Measurements from ENCODE around the gene STC2.
"Not testable (repeated sequence)": the region's sequence is repeated elsewhere in the genome, so short reads cannot be mapped to it uniquely, and the experiment has no call there.

The STC2 gene, protein sequence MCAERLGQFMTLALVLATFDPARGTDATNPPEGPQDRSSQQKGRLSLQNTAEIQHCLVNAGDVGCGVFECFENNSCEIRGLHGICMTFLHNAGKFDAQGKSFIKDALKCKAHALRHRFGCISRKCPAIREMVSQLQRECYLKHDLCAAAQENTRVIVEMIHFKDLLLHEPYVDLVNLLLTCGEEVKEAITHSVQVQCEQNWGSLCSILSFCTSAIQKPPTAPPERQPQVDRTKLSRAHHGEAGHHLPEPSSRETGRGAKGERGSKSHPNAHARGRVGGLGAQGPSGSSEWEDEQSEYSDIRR

DNA sequence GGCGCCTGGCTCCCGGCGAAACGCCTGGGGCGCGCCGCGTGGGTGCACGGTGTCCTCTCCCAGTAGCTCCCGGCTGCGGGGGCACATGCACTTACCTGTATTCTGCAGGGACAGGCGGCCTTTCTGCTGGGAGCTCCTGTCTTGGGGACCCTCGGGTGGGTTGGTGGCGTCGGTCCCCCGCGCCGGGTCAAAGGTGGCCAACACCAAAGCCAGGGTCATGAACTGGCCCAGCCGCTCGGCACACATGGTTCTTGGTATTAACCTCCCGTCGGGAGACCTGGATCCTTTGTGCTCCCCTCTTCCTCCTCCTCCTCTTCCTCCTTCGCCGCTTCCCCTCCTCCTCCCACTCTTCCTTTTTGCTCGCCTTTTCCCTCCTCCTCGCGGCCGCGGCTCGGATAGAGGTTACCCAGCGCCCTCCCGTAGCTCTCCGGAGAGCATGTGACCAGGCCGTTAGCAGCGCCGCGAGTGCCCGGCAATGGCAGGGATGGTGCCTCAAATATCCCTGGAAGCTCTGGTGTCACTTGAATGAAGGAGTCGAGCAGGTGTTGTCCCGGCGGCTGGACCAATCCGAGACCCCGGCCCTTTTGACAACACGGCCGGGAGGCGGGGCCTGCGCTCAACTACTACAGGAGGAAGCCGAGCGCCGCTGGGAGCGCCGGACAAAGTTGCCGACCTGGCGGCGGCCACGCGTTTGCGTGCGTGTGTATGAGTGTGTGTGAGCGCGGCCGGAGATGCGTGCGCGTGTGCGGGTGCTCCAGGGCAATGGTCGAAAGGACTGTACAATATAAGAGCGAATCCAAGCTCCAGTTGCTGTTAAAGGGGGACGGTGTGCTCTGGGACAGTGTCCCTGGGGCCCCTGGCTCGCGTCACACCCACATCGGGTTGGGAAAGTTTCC, at the start of gene STC2:
Gene STC2, minus strand, starts transcription at position 467 of the 896 bp plus-strand sequence. Its CDS starts 221 bp downstream, at position 246.
- DNase-seq (ENCODE audit: low spot score), result no peak

DNA sequence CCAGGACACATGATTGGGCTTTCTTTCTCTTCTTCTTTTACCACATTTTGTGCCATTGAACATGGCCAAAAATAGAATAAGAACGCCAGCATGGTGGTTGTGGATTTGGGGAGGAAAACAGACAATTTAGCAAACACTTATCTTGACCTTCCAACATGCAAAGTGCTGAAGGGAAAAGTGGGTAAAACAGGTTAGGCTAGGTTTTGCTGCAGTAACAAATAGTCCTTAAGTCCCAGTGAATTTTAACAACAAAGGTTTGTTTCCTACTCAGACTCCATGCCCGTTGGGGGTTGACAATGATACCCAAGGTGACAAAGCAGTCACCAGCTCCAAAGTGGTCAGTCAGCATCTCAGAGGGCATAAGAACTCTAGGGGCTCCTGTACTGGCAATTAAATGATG, 43.2 kb upstream of the STC2 start:
- DNase-seq (ENCODE audit: low spot score), result no peak

DNA sequence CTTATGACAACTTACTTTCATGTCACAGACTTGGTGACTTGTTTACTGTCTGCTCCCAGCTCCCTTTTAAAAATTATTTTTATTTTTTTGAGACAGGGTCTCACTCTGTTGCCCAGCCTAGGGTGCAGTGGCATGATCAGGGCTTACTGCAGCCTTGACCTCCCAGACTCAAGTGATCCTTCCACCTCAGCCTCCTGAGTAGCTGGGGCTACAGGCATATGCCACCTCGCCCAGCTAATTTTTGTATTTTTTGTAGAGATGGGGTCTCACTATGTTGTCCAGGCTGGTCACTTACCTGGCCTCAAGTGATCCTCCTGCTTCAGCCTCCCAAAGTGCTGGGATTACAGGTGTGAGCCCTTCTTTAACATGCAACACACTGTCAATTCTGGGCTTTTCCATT, 35.2 kb upstream of the STC2 start:
- not testable (repeated sequence) for DNase-seq (ENCODE audit: low spot score)

DNA sequence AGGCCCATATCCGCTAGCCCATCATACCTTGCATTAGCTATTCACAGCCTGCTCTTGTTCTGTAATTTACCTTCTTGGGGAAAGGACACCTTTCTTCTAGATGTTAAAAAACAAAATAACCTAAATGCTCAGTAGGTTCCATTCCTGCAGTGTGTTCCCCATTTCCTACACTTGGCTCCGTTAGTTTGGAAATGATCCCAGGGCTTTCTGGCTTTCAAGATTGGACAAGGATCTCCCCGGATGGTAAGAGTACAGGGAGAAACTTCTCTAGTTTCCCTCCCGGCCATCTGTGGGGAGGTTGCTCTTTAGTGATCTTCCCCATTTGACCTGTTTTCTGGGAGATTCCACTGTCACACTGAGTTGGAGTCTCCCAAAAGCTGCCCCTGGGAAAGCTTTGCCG, 27.3 kb upstream of the STC2 start:
- no peak for DNase-seq (ENCODE audit: low spot score)

DNA sequence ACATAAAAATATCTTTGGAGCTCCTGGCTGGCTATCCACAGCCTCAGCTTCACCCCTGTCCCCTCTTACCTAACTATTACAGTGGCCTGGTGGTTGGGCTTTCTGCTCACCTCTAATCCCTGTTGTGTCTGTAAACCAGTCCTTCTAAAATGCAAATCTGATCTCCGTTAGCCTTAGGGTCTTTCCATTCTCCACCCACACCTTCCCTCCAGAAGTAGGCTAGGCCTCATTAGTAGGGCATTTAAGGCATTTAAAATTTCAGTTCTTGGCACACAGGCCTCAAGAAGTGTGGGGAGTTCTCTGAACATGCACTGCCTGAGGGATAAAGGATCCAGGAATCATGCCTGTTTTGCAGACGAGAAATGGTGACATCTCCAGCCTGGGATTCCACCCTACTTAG, 26.4 kb upstream of the STC2 start:
- no peak for DNase-seq (ENCODE audit: low spot score)

DNA sequence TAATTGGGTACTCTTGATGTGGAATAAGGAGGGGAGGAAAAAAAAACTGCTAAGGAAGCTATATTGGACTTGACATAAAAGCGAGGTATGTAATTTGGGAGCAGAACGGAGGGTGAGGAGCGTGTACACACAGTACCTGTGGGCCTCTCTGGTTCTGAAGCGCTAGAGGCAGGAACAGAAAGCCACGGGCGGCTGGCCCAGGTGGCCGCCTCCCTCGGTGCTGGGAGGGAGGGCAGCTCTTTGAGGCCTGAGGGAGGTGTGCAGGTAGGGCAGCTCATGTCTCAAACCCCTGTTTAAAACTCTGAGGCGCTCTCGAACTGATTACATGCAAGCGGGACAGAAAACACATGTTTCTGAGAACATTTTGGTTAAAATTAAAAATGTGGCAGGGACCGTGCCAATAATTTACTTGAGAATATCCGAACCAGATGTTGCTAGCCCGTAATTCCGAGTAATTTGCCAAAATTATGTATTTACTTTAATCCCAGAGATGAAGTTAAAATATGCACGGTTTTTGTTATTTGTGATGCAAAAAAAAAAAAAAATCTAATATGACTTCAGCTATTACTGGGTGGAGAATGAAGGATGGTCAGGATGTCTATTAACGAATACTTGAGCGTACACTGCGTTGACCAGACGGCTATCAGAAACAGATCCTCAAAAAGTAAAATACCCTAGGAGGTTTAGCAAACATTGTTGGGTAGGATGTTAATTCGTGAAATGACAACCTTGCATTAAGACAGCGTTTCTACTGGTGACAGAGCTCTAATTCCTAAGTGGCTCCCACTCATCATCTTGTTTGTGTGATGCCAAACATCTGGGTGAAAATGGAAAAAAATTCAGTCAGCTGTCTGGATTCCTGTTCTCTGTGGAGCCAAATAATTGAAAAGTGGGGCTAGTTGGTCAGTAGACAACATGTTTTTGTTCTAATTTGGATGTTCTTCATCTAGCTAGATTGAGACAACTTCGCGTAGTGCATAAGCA, 24.4 kb upstream of the STC2 start:
- DNase-seq (ENCODE audit: low spot score), result no peak

DNA sequence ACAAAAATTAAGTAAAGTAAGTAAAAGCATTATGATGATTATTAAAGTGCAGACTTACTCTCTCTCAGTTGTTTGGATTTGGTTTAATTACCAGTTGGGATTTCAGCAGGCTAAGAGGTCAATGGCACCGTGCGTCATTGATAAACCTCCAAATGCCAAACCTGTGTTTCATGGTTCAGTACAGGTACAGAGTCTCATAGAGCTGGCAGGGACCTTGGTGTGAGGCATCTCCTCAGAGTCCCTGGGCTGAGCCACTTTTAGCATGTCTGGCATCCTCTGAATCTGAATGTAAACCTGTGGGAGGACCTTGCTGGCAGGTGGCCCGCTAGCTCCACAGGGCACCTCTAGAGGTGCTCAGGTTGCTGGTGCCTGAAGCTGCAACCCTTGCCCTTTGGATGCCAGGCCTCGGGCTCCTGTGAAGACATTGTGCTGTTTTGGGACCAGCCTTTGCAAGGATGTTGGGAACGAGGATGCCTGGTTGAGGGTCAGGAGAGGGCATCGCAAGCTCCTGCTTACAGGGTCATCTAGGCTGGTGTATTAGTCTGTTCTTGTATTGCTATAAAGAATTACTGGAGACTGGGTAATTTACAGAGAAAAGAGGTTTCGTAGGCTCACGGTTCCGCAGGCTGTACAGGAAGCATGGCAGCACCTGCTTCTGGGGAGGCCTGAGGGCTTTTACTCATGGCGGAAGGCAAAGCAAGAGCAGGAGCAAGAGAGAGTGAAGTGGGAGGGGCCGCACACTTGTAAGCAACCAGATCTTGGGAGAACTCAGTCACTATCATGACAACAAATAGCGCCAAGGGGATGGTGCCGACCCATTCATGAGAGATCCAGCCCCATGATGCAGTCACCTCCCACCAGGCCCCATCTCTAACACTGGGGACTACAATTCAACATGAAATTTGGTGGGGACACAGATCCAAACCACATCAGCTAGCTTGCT, 14.9 kb upstream of the STC2 start:
- DNase-seq (ENCODE audit: low spot score), result no peak

DNA sequence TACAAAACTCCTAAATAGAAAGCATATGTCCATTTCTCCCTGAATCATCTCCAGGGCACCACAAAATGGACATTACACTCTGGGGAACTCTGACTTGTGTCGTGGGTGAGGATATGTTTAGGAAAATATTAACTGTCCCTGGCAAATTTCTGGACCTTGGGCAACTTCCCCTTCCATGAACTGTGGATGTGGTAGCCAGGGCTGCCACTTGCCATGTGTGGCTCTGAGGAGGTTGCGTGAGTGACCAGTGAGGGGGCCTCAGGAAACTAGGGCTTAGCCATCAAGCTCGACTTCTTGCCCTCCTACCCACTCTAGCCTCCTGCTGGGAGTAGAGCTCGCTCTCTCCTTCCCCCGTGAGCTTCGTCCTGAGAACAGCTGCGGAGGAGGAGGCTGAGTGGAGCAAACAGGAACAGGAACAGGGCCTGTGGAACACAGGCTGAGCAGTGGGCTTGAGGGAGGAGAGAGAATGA, 13.8 kb upstream of the STC2 start:
- no peak for DNase-seq (ENCODE audit: low spot score)

DNA sequence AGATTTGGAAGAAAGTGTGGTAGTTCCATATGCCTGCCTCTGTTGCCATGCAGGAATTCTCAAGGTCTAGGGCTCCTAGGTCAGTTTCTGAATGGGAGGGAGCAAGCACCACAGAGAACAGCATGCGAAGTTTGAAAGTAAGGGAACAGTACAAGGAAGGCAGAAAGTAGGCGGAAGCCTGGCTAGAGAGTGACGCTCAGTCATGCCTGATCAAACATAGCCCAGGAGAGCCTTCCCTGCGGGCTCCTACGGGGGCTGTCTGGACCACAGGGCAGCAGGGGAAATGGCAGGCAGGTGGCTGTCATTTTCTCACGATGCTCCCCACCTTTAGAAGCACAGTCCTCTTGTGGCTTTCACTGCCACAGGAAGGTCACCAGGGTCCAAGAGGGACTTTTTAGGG, 12.8 kb upstream of the STC2 start:
- DNase-seq (ENCODE audit: low spot score), result no peak

DNA sequence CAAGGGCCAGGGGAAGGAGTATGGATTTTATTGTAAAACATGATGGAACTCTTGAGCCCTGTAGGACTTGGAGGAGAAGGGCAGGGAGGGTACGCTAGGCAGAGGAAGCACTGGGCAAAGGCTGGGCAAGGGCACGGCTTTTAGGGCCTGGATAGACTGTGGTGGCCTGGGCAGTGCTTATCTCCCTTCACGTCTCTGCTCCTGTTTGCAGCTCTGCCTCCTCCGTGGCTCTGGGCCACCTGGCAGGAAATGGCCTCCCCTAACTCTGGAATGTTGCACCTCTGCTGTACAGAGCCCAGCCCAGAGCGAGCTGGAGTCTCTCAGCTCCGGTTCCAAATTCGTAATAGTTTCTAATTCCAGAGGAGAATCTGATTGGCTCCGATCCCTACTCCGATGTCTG, 12.2 kb upstream of the STC2 start:
- DNase-seq (ENCODE audit: low spot score), result no peak

DNA sequence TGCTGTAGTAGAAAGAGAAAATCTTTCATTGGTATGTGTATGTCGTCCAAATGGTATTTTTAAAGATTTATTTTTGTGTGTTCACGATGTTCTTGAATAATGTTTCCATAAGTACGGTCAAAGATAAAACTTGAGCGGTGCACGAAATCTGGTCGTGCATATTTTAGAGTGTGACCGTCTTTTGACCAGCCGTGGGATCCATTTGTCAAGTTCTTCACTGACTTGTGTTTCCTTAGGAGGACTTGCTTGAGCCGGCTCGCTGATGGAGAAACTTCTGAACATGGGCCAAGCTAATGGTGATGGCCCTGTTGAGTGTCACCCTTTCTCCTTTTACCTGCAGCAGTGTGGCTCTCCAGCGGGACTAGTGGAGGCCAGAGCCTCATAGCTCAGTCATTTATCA, 11.1 kb upstream of the STC2 start:
- no peak for DNase-seq (ENCODE audit: low spot score)

DNA sequence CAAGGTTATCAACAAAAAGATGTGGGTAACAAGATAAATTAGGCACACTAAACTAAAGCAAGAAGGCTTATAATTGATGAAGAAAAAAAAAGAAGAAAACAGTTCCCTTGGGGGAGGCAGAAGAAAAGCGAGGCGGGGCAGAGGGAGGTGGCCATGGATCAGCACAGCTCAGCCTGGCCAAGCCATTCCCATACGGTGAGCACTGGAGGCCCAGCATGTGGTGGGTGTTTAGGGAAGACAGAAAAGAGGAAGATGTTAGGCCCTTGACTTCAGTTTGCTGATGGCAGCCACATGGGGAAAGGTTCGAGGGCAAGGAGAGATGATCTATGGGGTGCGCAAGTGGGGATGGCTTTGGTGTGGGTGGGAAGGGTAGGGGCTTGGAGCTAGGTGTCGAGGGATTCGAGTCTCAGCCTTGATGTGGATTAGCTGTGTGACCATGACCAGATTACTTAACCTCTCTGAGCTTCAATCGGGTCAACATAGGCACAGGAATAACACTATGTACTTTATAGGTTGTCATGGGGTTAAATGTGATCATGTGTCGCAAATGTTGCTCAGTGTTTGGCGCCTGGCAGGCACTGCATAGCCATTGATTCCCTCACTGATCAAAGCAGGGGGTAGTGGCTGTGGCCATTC, 10.3 kb upstream of the STC2 start:
- no peak for DNase-seq (ENCODE audit: low spot score)

DNA sequence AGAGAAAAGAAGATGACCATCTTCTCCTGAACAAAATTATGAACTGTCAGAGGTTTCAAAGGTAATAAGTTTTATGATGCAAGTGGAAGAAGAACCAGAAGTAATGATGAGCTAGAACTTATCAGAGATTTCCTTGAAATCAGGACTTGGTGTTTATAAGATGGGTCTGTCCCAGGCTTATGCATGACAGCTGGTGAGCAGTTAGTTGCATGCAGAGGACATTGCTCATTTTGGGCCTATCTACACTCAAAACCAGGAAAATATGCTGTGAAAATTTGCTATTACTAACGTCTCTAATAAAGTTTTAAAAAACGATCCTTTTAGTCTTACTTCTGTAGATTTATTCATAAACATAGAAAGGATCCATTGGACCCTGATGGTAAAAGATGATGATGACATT, 6.6 kb upstream of the STC2 start:
- DNase-seq (ENCODE audit: low spot score), result no peak

DNA sequence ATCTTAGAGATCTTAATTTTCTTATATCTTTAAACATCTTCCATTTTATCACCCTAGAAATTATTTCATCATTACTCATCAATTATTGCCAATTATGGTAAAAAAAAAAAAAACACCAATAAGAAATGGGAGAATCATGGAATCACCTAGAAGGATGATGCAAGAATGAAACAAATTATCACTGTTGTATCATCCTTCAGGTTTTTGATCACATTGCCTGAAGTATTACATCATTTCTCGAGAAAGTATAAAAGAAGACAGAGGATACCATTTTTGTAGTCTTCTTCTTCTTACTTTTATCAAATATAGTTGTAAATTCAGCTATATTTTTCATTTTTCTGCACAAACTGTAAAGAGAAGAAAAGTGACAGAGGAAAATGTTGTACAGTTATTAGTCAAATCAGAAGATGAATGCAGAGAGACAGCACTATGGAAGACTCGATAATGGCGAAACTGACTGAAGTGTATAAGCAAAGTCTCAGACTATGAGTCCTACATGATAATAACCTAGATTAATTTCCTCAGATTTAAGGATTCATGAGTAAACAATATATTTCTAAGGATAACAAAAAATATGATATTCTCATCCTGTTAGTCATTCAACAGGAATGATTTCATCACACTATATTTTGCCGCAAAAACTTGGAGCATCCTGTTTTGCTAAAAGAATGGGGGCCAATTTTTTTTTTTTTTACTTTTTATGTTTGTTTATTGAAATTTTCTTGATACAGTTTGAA, 5.9 kb upstream of the STC2 start:
- no peak for DNase-seq (ENCODE audit: low spot score)

DNA sequence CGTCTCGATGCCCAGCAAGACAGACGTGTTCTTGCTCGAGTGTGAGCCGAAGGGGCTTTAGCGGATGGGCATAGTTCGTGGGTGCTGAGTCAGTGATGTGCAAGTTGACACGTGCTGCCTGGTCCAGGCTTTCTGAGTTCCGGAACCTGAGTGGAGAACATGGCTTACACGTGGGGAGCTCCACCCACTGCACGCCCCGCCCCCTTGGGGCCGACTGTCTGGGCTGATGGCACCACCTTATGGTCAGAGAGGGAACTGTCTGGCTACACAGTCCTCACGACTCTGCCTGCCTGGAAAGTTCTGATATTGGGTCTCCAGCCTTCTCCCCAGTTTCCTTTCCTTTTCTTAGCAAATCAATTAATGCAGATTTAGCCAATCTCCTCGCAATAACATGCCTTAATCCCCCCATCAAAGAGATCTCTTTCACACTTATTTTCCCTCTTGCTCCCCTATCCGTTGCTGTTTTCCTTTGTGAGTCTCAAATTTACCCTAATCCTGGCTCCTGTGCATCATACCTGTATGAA, 3.8 kb upstream of the STC2 start:
- DNase-seq (ENCODE audit: low spot score), result peak; percentile 84

DNA sequence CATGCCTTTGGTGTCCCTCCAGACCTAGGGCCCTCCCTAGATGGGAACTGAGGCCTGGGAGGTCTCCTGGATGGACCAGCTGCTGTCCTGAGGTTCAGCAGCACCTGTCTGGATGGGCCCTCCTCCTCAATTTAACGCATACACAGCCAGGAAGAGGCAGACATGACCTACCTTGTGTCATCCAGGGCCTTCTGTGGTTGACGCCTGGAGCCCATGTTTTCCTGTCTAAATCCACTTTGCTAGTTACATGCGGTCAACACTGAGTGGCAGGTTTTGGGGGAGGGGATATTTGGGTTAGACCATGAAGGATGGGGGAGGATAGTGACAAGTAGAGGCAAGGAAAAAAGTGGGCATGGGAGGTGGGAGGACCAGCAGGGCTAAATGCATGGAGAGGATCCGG, 3.1 kb upstream of the STC2 start:
- DNase-seq (ENCODE audit: low spot score), result no peak

DNA sequence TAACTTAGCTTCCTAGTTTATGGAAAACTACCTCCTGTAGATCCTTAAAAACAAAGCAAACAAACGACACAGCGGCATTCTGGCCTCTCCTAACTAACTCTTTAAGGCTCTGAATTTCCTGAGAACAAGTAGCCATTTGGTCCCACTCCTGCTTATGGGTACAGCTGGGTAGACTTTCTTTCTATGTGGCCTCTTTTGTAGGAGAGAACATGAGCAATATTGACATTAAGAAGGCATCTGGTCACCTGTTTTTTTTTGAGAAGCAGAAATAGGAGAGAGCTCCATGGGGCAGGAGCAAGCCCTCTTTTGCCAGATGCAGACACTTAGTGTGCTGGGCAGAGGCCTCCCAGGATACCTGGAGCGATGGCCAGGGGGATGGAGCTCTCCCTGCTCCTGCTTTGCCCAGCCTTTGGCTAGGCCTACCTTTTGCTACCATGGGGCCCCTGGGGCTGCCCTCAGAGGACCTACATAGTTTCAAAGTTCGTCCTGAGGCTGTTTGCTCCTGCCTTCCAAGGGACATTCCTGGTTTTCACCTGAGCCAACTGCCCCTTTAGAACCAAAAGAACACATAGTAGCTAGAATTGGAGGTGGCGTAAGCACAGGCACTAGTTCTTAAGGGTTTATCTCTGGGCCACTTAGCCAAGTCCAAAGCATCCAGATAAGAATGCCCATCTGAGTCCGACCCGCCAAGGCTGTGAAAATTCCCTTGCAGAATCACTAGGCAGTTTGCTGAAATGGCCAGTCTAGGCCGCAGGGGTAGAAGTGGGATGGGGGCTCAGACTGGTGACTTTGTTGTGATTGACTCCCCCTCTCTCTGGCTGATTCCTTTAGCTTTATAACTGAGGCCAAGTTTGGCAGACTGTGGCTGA, 2.4 kb upstream of the STC2 start:
- no peak for DNase-seq (ENCODE audit: low spot score)
